K562 (cell line): ENCODE measurements around the gene RCL1. TPM values are rescaled to one million over a fixed set of nuclear protein-coding genes. Genes with fewer than 3 reads are reported as not detected.
A peak's percentile ranks its signal among the peaks of the same experiment; 100 is the strongest.

ENCODE experiments used
- CBFA2T3 ChIP-seq: fragments of 450-650 bp; IDR thresholded peaks from 2 replicates; pipeline ENCODE4 v1.6.1; 2017
- E2F1 ChIP-seq: sonication (generic); formaldehyde crosslinking; IDR thresholded peaks from 2 replicates; pipeline ENCODE4 v1.8.1; 2023; ENCODE audit warnings: mild to moderate bottlenecking, missing genetic modification reagents, moderate library complexity
- FOXK2 ChIP-seq, 2 experiments: fragments of 450-650 bp; IDR thresholded peaks in 1 of 2; conservative IDR thresholded peaks in 1 of 2; 2 replicates each; pipeline ENCODE4 v1.6.1; 2016; ENCODE audit warnings: low read depth in 2 of 2, mild to moderate bottlenecking in 1 of 2
- HEY1 ChIP-seq: fragments of 250-450 bp; sonication (Bioruptor Pico); IDR thresholded peaks from 2 replicates; pipeline ENCODE4 v1.5.0; 2020; ENCODE audit warnings: mild to moderate bottlenecking, moderate library complexity, borderline replicate concordance
- HINFP ChIP-seq: fragments of 450-650 bp; conservative IDR thresholded peaks from 2 replicates; pipeline ENCODE4 v1.6.1; 2016; ENCODE audit warnings: missing genetic modification characterization, low read depth, mild to moderate bottlenecking, control low read depth, missing compliant biosample characterization
- JUND ChIP-seq, 2 experiments: IDR thresholded peaks; 2 replicates in 1 of 2; 3 replicates in 1 of 2; pipeline ENCODE4 v1.6.1; 2011; ENCODE audit warnings: borderline replicate concordance in 2 of 2, low read depth in 2 of 2, low read length in 2 of 2, improper control_type of control experiment in 1 of 2, missing biosample characterization in 1 of 2, missing genetic modification characterization in 1 of 2, missing genetic modification reagents in 1 of 2
- MAFG ChIP-seq: fragments of 450-650 bp; conservative IDR thresholded peaks from 2 replicates; pipeline ENCODE4 v1.6.1; 2016; ENCODE audit warnings: missing genetic modification characterization, missing compliant biosample characterization
- MED1 ChIP-seq: sonication (generic); formaldehyde crosslinking; IDR thresholded peaks from 2 replicates; pipeline ENCODE4 v1.8.1; 2023; ENCODE audit warnings: missing genetic modification reagents, borderline replicate concordance
- PRMT5 ChIP-seq: sonication (generic); formaldehyde crosslinking; IDR thresholded peaks from 2 replicates; pipeline ENCODE4 v1.5.0; 2020; ENCODE audit warnings: missing genetic modification reagents
- RFX7 ChIP-seq: fragments of 250-450 bp; sonication (Bioruptor Pico); IDR thresholded peaks from 2 replicates; pipeline ENCODE4 v1.5.1; 2021; ENCODE audit warnings: mild to moderate bottlenecking
- TBL1XR1 ChIP-seq, 2 experiments: IDR thresholded peaks; 2 replicates each; pipeline ENCODE4 v1.6.1; 2012; ENCODE audit warnings: improper control_type of control experiment in 2 of 2, low read length in 2 of 2, mild to moderate bottlenecking in 1 of 2
- TCF7L2 ChIP-seq: fragments of 150-350 bp; IDR thresholded peaks from 2 replicates; pipeline ENCODE4 v1.6.1; 2016; ENCODE audit warnings: low read depth, mild to moderate bottlenecking, low read length, moderate library complexity
- XRCC4 ChIP-seq: IDR thresholded peaks from one replicate; pipeline ENCODE4 v1.6.1; 2011; ENCODE audit not compliant: insufficient read depth, insufficient read length; ENCODE audit errors: extremely low read depth
- ZBTB1 ChIP-seq: sonication (generic); formaldehyde crosslinking; IDR thresholded peaks from 2 replicates; pipeline ENCODE4 v1.8.1; 2023; ENCODE audit warnings: missing genetic modification reagents, low read depth, mild to moderate bottlenecking, borderline replicate concordance
- ZNF408 ChIP-seq: fragments of 250-450 bp; sonication (Bioruptor Pico); IDR thresholded peaks from 2 replicates; pipeline ENCODE4 v1.4.0; 2020; ENCODE audit warnings: low read depth, mild to moderate bottlenecking, moderate library complexity
- ZNF75A ChIP-seq: fragments of 450-650 bp; formaldehyde crosslinking; IDR thresholded peaks from 2 replicates; pipeline ENCODE4 v1.4.0; 2020; ENCODE audit warnings: mild to moderate bottlenecking
- ZNF77 ChIP-seq: fragments of 250-450 bp; sonication (Bioruptor Pico); IDR thresholded peaks from 2 replicates; pipeline ENCODE4 v1.5.0; 2020
- polyA plus RNA-seq, 8 experiments: library from polyadenylated mRNA; depleted of rRNA in 4 of 8; stranded (reverse) in 5 of 8; unstranded in 3 of 8; fragments of >200 nt; fragmentation: Nextera tagmentation in 2 of 8; fragmentation: Illumina TruSeq in 1 of 8; extraction: Ambion mirVana in 2 of 8; extraction: Trizol in 1 of 8; gene quantifications; 2 replicates each; pipeline versions ENCODE4 v1.2.1 to v1.2.3, GENCODE V29; 2011 to 2014; ENCODE audit warnings: inconsistent platforms in 1 of 8, missing spikeins in 1 of 8
- total RNA-seq, 7 experiments: library from RNA; depleted of rRNA in 6 of 7; stranded (reverse); fragments of >200 nt in 6 of 7; fragmentation: Illumina TruSeq in 2 of 7; extraction: Trizol in 2 of 7; gene quantifications; 2 replicates each; pipeline versions ENCODE4 v1.2.1 to v1.2.3, GENCODE V29; 2011 to 2021; ENCODE audit warnings: low replicate concordance in 1 of 7
- TF ChIP-seq, protein P1 (sequence below): sonication (generic); formaldehyde crosslinking; IDR thresholded peaks from 2 replicates; pipeline ENCODE4 v1.5.0; 2020; ENCODE audit warnings: missing genetic modification reagents
- TF ChIP-seq, protein P2 (sequence below): fragments of 200-400 bp; formaldehyde crosslinking; IDR thresholded peaks from 2 replicates; pipeline ENCODE4 v1.6.1; 2017; ENCODE audit warnings: mild to moderate bottlenecking, low read depth, low read length, moderate library complexity
- TF ChIP-seq, protein P3 (sequence below), 2 experiments: IDR thresholded peaks; 2 replicates each; pipeline ENCODE4 v1.6.1; 2011; ENCODE audit warnings: borderline replicate concordance in 1 of 2, control low read depth in 1 of 2, low read depth in 1 of 2, low read length in 1 of 2, mild to moderate bottlenecking in 1 of 2, mixed read lengths in 1 of 2, moderate library complexity in 1 of 2; ENCODE audit not compliant: insufficient read depth in 1 of 2, insufficient read length in 1 of 2, poor library complexity in 1 of 2, severe bottlenecking in 1 of 2; ENCODE audit errors: extremely low read depth in 1 of 2

Gene RCL1
- total and polyA plus RNA-seq, 9 of the 15 experiments (the other 6 are each of a cell fraction or from before 2014, with no cell fraction given): 24.0 to 67.7 (median 38.6) TPM

DNA sequence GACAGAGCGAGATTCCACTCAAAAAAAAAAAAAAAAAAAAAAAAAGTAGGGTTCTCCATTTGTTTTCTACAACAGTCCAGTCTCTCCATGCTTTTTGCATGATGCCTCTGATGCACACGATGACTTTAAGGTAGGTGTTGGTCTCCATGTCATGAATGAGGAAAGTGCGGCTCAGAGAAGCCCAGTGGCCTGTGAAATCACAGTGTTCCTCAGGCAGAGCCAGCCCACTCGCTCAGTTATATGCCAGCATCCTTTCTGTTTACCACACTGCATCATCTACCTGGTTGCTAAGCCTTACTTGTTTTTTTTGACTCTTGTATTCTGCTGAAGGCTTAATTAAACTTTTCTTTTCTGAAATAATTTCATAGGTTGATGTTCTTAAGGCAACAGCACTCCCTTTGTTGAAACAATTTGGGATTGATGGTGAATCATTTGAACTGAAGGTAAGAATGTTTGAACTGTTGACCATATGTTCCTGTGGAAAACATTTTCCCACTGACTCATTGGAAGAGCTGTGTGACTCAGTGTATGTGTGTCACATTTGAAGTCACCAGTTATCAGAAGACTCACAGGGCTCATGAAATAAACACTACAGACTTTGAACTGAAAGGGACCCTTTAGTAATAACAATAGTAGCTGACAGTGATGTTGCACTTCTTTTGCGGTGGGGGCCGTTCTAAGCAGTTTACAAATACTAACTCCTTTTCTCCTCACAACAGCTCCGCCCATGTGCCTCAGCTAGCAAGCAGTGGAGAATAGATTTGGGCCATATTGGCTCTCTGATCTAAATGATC lies 40.2 kb downstream of the RCL1 start (continued):
- TF ChIP-seq, protein P1, sequence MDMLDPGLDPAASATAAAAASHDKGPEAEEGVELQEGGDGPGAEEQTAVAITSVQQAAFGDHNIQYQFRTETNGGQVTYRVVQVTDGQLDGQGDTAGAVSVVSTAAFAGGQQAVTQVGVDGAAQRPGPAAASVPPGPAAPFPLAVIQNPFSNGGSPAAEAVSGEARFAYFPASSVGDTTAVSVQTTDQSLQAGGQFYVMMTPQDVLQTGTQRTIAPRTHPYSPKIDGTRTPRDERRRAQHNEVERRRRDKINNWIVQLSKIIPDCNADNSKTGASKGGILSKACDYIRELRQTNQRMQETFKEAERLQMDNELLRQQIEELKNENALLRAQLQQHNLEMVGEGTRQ: no peak
- TF ChIP-seq CBFA2T3 (peak; percentile 78), MAFG (tag) (peak; percentile 59), TCF7L2 (no peak), FOXK2 (conservative IDR thresholded peaks at IDR 0.05 in 1 of 2, IDR thresholded peaks at IDR 0.05 in 1 of 2; ENCODE audit: low read depth in 2 of 2) (peak; percentile 68 to 71; a peak in 3 of 4 replicates), ZNF408 (CRISPR knock-in tag) (no peak), HINFP (tag) (no peak), ZNF77 (CRISPR knock-in tag) (no peak), TBL1XR1 (IDR thresholded peaks at IDR 0.05; ENCODE audit: low read length in 2 of 2) (peak in 1 of 2 experiments; percentile 31; a peak in 1 of 4 replicates), XRCC4 (no peak), ZBTB1 (CRISPR knock-in tag) (no peak), MED1 (CRISPR knock-in tag) (no peak), ZNF75A (CRISPR knock-in tag) (no peak), RFX7 (no peak), HEY1 (CRISPR knock-in tag) (no peak), JUND (IDR thresholded peaks at IDR 0.05; ENCODE audit: borderline replicate concordance, low read depth, low read length) (peak; percentile 88), JUND (tag; IDR thresholded peaks at IDR 0.05; ENCODE audit: borderline replicate concordance, low read depth, low read length) (peak; percentile 57; the same call in 1 of the 3 replicates), PRMT5 (no peak), E2F1 (CRISPR knock-in tag) (no peak)
- TF ChIP-seq, protein P2, sequence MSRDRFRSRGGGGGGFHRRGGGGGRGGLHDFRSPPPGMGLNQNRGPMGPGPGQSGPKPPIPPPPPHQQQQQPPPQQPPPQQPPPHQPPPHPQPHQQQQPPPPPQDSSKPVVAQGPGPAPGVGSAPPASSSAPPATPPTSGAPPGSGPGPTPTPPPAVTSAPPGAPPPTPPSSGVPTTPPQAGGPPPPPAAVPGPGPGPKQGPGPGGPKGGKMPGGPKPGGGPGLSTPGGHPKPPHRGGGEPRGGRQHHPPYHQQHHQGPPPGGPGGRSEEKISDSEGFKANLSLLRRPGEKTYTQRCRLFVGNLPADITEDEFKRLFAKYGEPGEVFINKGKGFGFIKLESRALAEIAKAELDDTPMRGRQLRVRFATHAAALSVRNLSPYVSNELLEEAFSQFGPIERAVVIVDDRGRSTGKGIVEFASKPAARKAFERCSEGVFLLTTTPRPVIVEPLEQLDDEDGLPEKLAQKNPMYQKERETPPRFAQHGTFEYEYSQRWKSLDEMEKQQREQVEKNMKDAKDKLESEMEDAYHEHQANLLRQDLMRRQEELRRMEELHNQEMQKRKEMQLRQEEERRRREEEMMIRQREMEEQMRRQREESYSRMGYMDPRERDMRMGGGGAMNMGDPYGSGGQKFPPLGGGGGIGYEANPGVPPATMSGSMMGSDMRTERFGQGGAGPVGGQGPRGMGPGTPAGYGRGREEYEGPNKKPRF: no peak
- TF ChIP-seq, protein P3, sequence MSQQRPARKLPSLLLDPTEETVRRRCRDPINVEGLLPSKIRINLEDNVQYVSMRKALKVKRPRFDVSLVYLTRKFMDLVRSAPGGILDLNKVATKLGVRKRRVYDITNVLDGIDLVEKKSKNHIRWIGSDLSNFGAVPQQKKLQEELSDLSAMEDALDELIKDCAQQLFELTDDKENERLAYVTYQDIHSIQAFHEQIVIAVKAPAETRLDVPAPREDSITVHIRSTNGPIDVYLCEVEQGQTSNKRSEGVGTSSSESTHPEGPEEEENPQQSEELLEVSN (IDR thresholded peaks at IDR 0.05; ENCODE audit: borderline replicate concordance in 1 of 2, extremely low read depth in 1 of 2, insufficient read depth in 1 of 2, insufficient read length in 1 of 2, low read depth in 1 of 2, low read length in 1 of 2, poor library complexity in 1 of 2, severe bottlenecking in 1 of 2): no peak
